Activated CD8-positive, alpha-beta T cell treated with anti-CD3 and anti-CD28 coated beads for 36 hours (primary cell): Measurements from ENCODE around the gene MLF2. TPM values are rescaled to one million over a fixed set of nuclear protein-coding genes. Genes with fewer than 3 reads are reported as not detected.
A peak's percentile ranks its signal among the peaks of the same experiment; 100 is the strongest.
"Not testable (repeated sequence)": the region's sequence is repeated elsewhere in the genome, so short reads cannot be mapped to it uniquely, and the experiment has no call there.

Experiments used
- ATAC-seq: fragments of 200-7000 bp; cut with Tn5 transposase; one replicate; pipeline ENCODE4 v1.10.0; 2021; ENCODE audit warnings: mild to moderate bottlenecking, moderate library complexity
- CTCF ChIA-PET: fragments of 350-600 bp; sonication (Branson Sonifier 250); formaldehyde crosslinking; loops from one replicate; lab custom pipeline; 2021; ENCODE audit warnings: antibody characterized with exemption; lab: Charles Lee
- POLR2A ChIA-PET: fragments of 350-600 bp; sonication (Branson Sonifier 250); formaldehyde crosslinking; loops from one replicate; lab custom pipeline; 2021; ENCODE audit warnings: antibody characterized with exemption; lab: Charles Lee
- DNase-seq: peaks from one replicate; pipeline ENCODE4 v3.0.0-alpha.2; 2020
- H3K27ac Mint-ChIP-seq: one replicate; pipeline ENCODE4 v1.8.0; 2021; ENCODE audit warnings: mild to moderate bottlenecking, mixed read lengths
- H3K27me3 Mint-ChIP-seq: one replicate; pipeline ENCODE4 v1.8.0; 2021; ENCODE audit warnings: mixed read lengths
- H3K36me3 Mint-ChIP-seq: one replicate; pipeline ENCODE4 v1.8.0; 2021; ENCODE audit warnings: low read depth, mixed read lengths
- H3K4me1 Mint-ChIP-seq: one replicate; pipeline ENCODE4 v1.8.0; 2021; ENCODE audit warnings: low read depth, mixed read lengths
- H3K4me3 Mint-ChIP-seq: one replicate; pipeline ENCODE4 v1.8.0; 2021; ENCODE audit warnings: mild to moderate bottlenecking, moderate library complexity, mixed read lengths
- H3K9me3 Mint-ChIP-seq: one replicate; pipeline ENCODE4 v1.8.0; 2021; ENCODE audit warnings: mixed read lengths
- CTCF ChIP-seq: fragments of 200-600 bp; IDR thresholded peaks from one replicate; pipeline ENCODE4 v1.8.0; 2022; ENCODE audit warnings: antibody characterized with exemption, mild to moderate bottlenecking
- intact Hi-C: fragments of 100-400 bp; cut with micrococcal nuclease; formaldehyde crosslinking; loops from one replicate; pipeline ENCODE4 v1.10.0; 2022
- total RNA-seq, 2 experiments: library from RNA; stranded (reverse); gene quantifications; one replicate each; pipeline ENCODE4 v1.2.3, GENCODE V29; 2021

Gene MLF2
- total RNA-seq, 2 experiments from 2014 or later = 149 to 151 TPM

GRCh38 chr12:6745741-6746525 lies 7.0 kb downstream of the MLF2 start:
- Mint-ChIP-seq H3K9me3 (peaks cover 6% of the 10 kb centered on the region), H3K27ac (peak overlapping the region; percentile 90), H3K36me3 (peaks cover 48% of the 10 kb centered on the region), H3K4me3 (no peak overlapping the region), H3K27me3 (no peaks in the 10 kb centered on the region), H3K4me1 (peaks cover 38% of the 10 kb centered on the region)
- CTCF ChIA-PET = interaction anchor here (1.0 to 4.0 kb wide), 5 partner anchors 7 to 146 kb away, joined by 3 to 25 read pairs (median 6); partner anchors contain the start of gene MLF2
- no peak for TF ChIP-seq CTCF
- DNase-seq (peak; percentile 47), ATAC-seq (peak; percentile 86)
- intact Hi-C loops = no loop called here
- POLR2A ChIA-PET = interaction anchor here (0.6 to 1.6 kb wide), 4 partner anchors 12 to 1335 kb away, joined by 3 to 4 read pairs (median 3); no protein-coding TSS in a partner anchor

- H3K4me3 Mint-ChIP-seq, H3K9me3 Mint-ChIP-seq, H3K27me3 Mint-ChIP-seq, intact Hi-C loops: not testable (repeated sequence)
- ATAC-seq = peak; percentile 40
- Mint-ChIP-seq H3K27ac (peak overlapping the region; percentile 53), H3K4me1 (peaks cover 36% of the 10 kb centered on the region), H3K36me3 (peaks cover 35% of the 10 kb centered on the region)
- ChIA-PET CTCF (interaction anchor here (1.1 to 4.0 kb wide), 4 partner anchors 10 to 91 kb away, joined by 3 to 25 read pairs (median 7); partner anchors contain the start of gene MLF2), POLR2A (interaction anchor here (1.0 to 1.9 kb wide), 5 partner anchors 18 to 111 kb away, joined by 3 to 7 read pairs (median 5); partner anchors contain the start of genes CD4, COPS7A and LAG3)
- peak; percentile 48 for DNase-seq
These were observed 9.6 kb downstream of the MLF2 start for GRCh38 chr12:6743300-6743699.

GRCh38 chr12:6742834-6743233 lies 10.1 kb downstream of the MLF2 start:
- POLR2A ChIA-PET = interaction anchor here (0.9 to 1.9 kb wide), 6 partner anchors 17 to 111 kb away, joined by 3 to 7 read pairs (median 4); partner anchors contain the start of genes CD4, COPS7A and LAG3
- Mint-ChIP-seq H3K4me1 (peaks cover 36% of the 10 kb centered on the region), H3K9me3 (peaks cover 6% of the 10 kb centered on the region), H3K27me3 (no peaks in the 10 kb centered on the region), H3K4me3 (no peak overlapping the region), H3K27ac (peak overlapping the region; percentile 53), H3K36me3 (peaks cover 30% of the 10 kb centered on the region)
- intact Hi-C loops = no loop called here
- DNase-seq (no peak), ATAC-seq (peak; percentile 52)
- TF ChIP-seq CTCF = no peak
- CTCF ChIA-PET = interaction anchor here (1.1 to 4.0 kb wide), 4 partner anchors 10 to 92 kb away, joined by 3 to 25 read pairs (median 7); partner anchors contain the start of gene MLF2

- H3K27me3 Mint-ChIP-seq, H3K4me3 Mint-ChIP-seq, H3K9me3 Mint-ChIP-seq, H3K27ac Mint-ChIP-seq, ATAC-seq, DNase-seq, intact Hi-C loops: not testable (repeated sequence)
- CTCF ChIA-PET = interaction anchor here (1.1 to 4.0 kb wide), 3 partner anchors 11 to 93 kb away, joined by 3 to 25 read pairs (median 11); partner anchors contain the start of gene MLF2
- Mint-ChIP-seq H3K36me3 (peaks cover 25% of the 10 kb centered on the region), H3K4me1 (peaks cover 36% of the 10 kb centered on the region)
- POLR2A ChIA-PET = interaction anchor here (0.9 to 1.2 kb wide), 5 partner anchors 17 to 112 kb away, joined by 3 to 7 read pairs (median 3); partner anchors contain the start of genes CD4 and COPS7A
These were observed 10.9 kb downstream of the MLF2 start for GRCh38 chr12:6742080-6742479.

GRCh38 chr12:6736754-6737153 lies 16.2 kb downstream of the MLF2 start:
- DNase-seq = no peak
- ChIA-PET CTCF (interaction anchor here (1.0 to 2.6 kb wide), 3 partner anchors 15 to 136 kb away, joined by 3 to 6 read pairs (median 5); partner anchors contain the start of gene SPSB2), POLR2A (interaction anchor here (0.7 kb wide), 1 partner anchor 13 kb away, joined by 3 read pairs; the partner anchor contains the start of gene COPS7A)
- H3K27ac Mint-ChIP-seq = no peak overlapping the region
- TF ChIP-seq CTCF = no peak
- no peaks in the 10 kb centered on the region for H3K27me3 Mint-ChIP-seq
- intact Hi-C loops = no loop called here
- no peaks in the 10 kb centered on the region for H3K9me3 Mint-ChIP-seq
- no peaks in the 10 kb centered on the region for H3K36me3 Mint-ChIP-seq
- peaks cover 6% of the 10 kb centered on the region for H3K4me1 Mint-ChIP-seq
- ATAC-seq = no peak
- no peak overlapping the region for H3K4me3 Mint-ChIP-seq
